HepG2 (cell line): ENCODE results near the gene PLPPR5. TPM values are rescaled to one million over a fixed set of nuclear protein-coding genes. Genes with fewer than 3 reads are reported as not detected.

Source experiments
- ATAC-seq: fragments of 200-7000 bp; cut with Tn5 transposase; 3 replicates; pipeline ENCODE4 v1.9.1; 2020; ENCODE audit warnings: mild to moderate bottlenecking, moderate library complexity
- BruUV-seq: library from RNA; stranded (reverse); fragments of 400-500 nt; replicated peaks from 2 replicates; lab custom pipeline; 2021; lab: Mats Ljungman, UMichigan
- CTCF ChIA-PET: fragments of 300-600 bp; formaldehyde crosslinking; extraction: SDS; loops from one replicate; lab custom pipeline; 2021; ENCODE audit warnings: low total read pairs, inconsistent platforms, low intra/inter-chr PET ratio; lab: Yijun Ruan, JAX
- POLR2A ChIA-PET: fragments of 350-600 bp; sonication (Branson Sonifier 250); formaldehyde crosslinking; loops from one replicate; lab custom pipeline; 2020; ENCODE audit warnings: antibody characterized with exemption, inconsistent platforms; lab: Yijun Ruan, JAX
- DNase-seq: peaks from one replicate; pipeline ENCODE4 v3.0.0-alpha.2; 2015; ENCODE audit warnings: low spot score
- FAIRE-seq: peaks from 3 replicates; lab custom pipeline; 2011; peaks lifted over from hg19 to GRCh38; lab: Jason Lieb, UNC
- H2AFZ ChIP-seq: one replicate; pipeline ENCODE4 v1.6.1; 2011; ENCODE audit warnings: low read length, inconsistent platforms
- H3K27ac ChIP-seq: fragments of 300-600 bp; 3 replicates; pipeline ENCODE4 v1.8.0; 2011; ENCODE audit warnings: mixed run types, mild to moderate bottlenecking, mixed read lengths, low read length, inconsistent platforms; ENCODE audit not compliant: insufficient read depth; ENCODE audit errors: extremely low read length
- H3K27me3 ChIP-seq, 2 experiments: fragments of 200-600 bp in 1 of 2; 2 replicates in 1 of 2; 3 replicates in 1 of 2; pipeline versions ENCODE4 v1.6.0 to v1.8.0; 2011; ENCODE audit warnings: low read length in 2 of 2, mild to moderate bottlenecking in 2 of 2, moderate library complexity in 2 of 2, inconsistent platforms in 1 of 2; ENCODE audit not compliant: insufficient read depth in 2 of 2, control insufficient read depth in 1 of 2
- H3K36me3 ChIP-seq, 2 experiments: fragments of 200-600 bp in 1 of 2; replicated peaks in 1 of 2; 2 replicates in 1 of 2; 3 replicates in 1 of 2; pipeline versions ENCODE4 v1.5.1 to v1.8.0; 2011; ENCODE audit warnings: low read length in 2 of 2, inconsistent platforms in 1 of 2; ENCODE audit not compliant: insufficient read depth in 2 of 2, control insufficient read depth in 1 of 2
- H3K4me1 ChIP-seq: 2 replicates; pipeline ENCODE4 v1.5.1; 2012; ENCODE audit warnings: low read length, inconsistent platforms; ENCODE audit not compliant: insufficient read depth
- H3K4me2 ChIP-seq: 2 replicates; pipeline ENCODE4 v1.6.0; 2011; ENCODE audit warnings: low read depth, low read length, inconsistent platforms
- H3K4me3 ChIP-seq, 3 experiments: fragments of 200-600 bp in 1 of 3; sonication (generic), shearing (Covaris generic) in 1 of 3; replicated peaks in 1 of 3; 2 replicates each; pipeline ENCODE4 v1.5.1; 2011 to 2016; ENCODE audit warnings: low read length in 3 of 3, inconsistent platforms in 2 of 3, low read depth in 2 of 3, mild to moderate bottlenecking in 2 of 3, control low read depth in 1 of 3, mixed read lengths in 1 of 3; ENCODE audit not compliant: insufficient read depth in 1 of 3
- H3K79me2 ChIP-seq: one replicate; pipeline ENCODE4 v1.6.1; 2011; ENCODE audit warnings: low read length, inconsistent platforms; ENCODE audit not compliant: insufficient read depth
- H3K9ac ChIP-seq: 2 replicates; pipeline ENCODE4 v1.6.0; 2011; ENCODE audit warnings: mild to moderate bottlenecking, low read depth, low read length, inconsistent platforms; ENCODE audit not compliant: insufficient read depth
- H3K9me3 ChIP-seq: 2 replicates; pipeline ENCODE4 v1.5.1; 2012; ENCODE audit warnings: mild to moderate bottlenecking, low read length
- H4K20me1 ChIP-seq: 2 replicates; pipeline ENCODE4 v1.6.0; 2011; ENCODE audit warnings: inconsistent platforms, mild to moderate bottlenecking, low read length, moderate library complexity; ENCODE audit not compliant: insufficient read depth
- ARNT ChIP-seq: fragments of 450-650 bp; IDR thresholded peaks from 2 replicates; pipeline ENCODE4 v1.6.1; 2017
- GLI4 ChIP-seq: sonication (generic); formaldehyde crosslinking; IDR thresholded peaks from 2 replicates; pipeline ENCODE4 v1.5.1; 2020; ENCODE audit warnings: missing genetic modification reagents, mild to moderate bottlenecking, moderate library complexity, borderline replicate concordance
- ISX ChIP-seq: sonication (generic); formaldehyde crosslinking; conservative IDR thresholded peaks from 2 replicates; pipeline ENCODE4 v1.5.0; 2020; ENCODE audit warnings: missing genetic modification reagents
- JARID2 ChIP-seq: sonication (generic); formaldehyde crosslinking; IDR thresholded peaks from 2 replicates; pipeline ENCODE4 v1.8.1; 2023; ENCODE audit warnings: missing genetic modification reagents, inconsistent platforms; ENCODE audit not compliant: insufficient replicate concordance
- KAT2B ChIP-seq: fragments of 150-350 bp; IDR thresholded peaks from 2 replicates; pipeline ENCODE4 v1.6.1; 2014; ENCODE audit warnings: low read depth, low read length, borderline replicate concordance
- MZF1 ChIP-seq: sonication (generic); formaldehyde crosslinking; IDR thresholded peaks from 2 replicates; pipeline ENCODE4 v1.8.1; 2023; ENCODE audit warnings: mild to moderate bottlenecking, missing genetic modification reagents, borderline replicate concordance
- POLR2G ChIP-seq: fragments of 200-400 bp; formaldehyde crosslinking; IDR thresholded peaks from 2 replicates; pipeline ENCODE4 v1.6.1; 2018; ENCODE audit warnings: mild to moderate bottlenecking, low read depth, low read length, moderate library complexity
- SRF ChIP-seq: IDR thresholded peaks from 2 replicates; pipeline ENCODE4 v1.6.1; 2011; ENCODE audit warnings: mild to moderate bottlenecking, low read depth, low read length, moderate library complexity
- ZNF160 ChIP-seq: sonication (generic); formaldehyde crosslinking; IDR thresholded peaks from 2 replicates; pipeline ENCODE4 v1.8.0; 2022; ENCODE audit warnings: mild to moderate bottlenecking, inconsistent platforms, missing genetic modification reagents
- ZNF253 ChIP-seq: sonication (generic); formaldehyde crosslinking; IDR thresholded peaks from 2 replicates; pipeline ENCODE4 v1.8.0; 2022; ENCODE audit warnings: mild to moderate bottlenecking, missing genetic modification reagents, borderline replicate concordance
- ZNF30 ChIP-seq: sonication (generic); formaldehyde crosslinking; IDR thresholded peaks from 2 replicates; pipeline ENCODE4 v1.5.0; 2020; ENCODE audit warnings: mild to moderate bottlenecking, missing genetic modification reagents
- WGBS: methylation state at CpG from one replicate; pipeline ENCODE4 v1.1.6; 2017; ENCODE audit warnings: low lambda C conversion rate; 5-methylcytosine and 5-hydroxymethylcytosine counted together
- in situ Hi-C: cut with HindIII; loops from 2 replicates; pipeline ENCODE4 v1.10.0; 2017; ENCODE audit warnings: low pct_unique_long_range_greater_than_20kb; ENCODE audit not compliant: extremely low pct_ligation_motif_present
- intact Hi-C: fragments of 100-400 bp; cut with micrococcal nuclease; formaldehyde crosslinking; loops from one replicate; pipeline ENCODE4 v1.10.0; 2022; ENCODE audit not compliant: unreplicated experiment
- polyA plus RNA-seq, 8 experiments: library from polyadenylated mRNA; depleted of rRNA in 3 of 8; stranded (reverse) in 7 of 8; unstranded in 1 of 8; fragments of >200 nt; fragmentation: Illumina TruSeq in 4 of 8; extraction: Trizol in 4 of 8; gene quantifications; 2 replicates each; pipeline versions ENCODE4 v1.2.1 to v1.2.3, GENCODE V29; 2011 to 2016; ENCODE audit warnings: low read depth in 4 of 8, missing spikeins in 1 of 8, mixed read lengths in 1 of 8; ENCODE audit not compliant: insufficient read depth in 1 of 8
- total RNA-seq, 5 experiments: library from RNA; depleted of rRNA; stranded (reverse); fragments of >200 nt; fragmentation: Illumina TruSeq; extraction: Trizol; gene quantifications; 2 replicates each; pipeline ENCODE4 v1.2.3, GENCODE V29; 2016; ENCODE audit warnings: low read depth in 1 of 5
- TF ChIP-seq, protein P1 (sequence below), 2 experiments: sonication (generic) in 1 of 2; formaldehyde crosslinking in 1 of 2; IDR thresholded peaks; 2 replicates each; pipeline versions ENCODE4 v1.5.1 to v1.6.1; 2011 to 2020; ENCODE audit warnings: borderline replicate concordance in 1 of 2, low read depth in 1 of 2, low read length in 1 of 2, mild to moderate bottlenecking in 1 of 2, missing genetic modification reagents in 1 of 2, moderate library complexity in 1 of 2
- TF ChIP-seq, protein P2 (sequence below): sonication (generic); formaldehyde crosslinking; conservative IDR thresholded peaks from 2 replicates; pipeline ENCODE4 v1.4.0; 2020; ENCODE audit warnings: missing genetic modification reagents
- TF ChIP-seq, protein P3 (sequence below): sonication (generic); formaldehyde crosslinking; IDR thresholded peaks from 2 replicates; pipeline ENCODE4 v1.8.1; 2023; ENCODE audit warnings: mild to moderate bottlenecking, inconsistent platforms, moderate library complexity, missing genetic modification reagents, borderline replicate concordance

PLPPR5 gene
- total and polyA plus RNA-seq, 2 of the 13 experiments (the other 11 are each of a cell fraction or from before 2014, with no cell fraction given), result not detected

DNA sequence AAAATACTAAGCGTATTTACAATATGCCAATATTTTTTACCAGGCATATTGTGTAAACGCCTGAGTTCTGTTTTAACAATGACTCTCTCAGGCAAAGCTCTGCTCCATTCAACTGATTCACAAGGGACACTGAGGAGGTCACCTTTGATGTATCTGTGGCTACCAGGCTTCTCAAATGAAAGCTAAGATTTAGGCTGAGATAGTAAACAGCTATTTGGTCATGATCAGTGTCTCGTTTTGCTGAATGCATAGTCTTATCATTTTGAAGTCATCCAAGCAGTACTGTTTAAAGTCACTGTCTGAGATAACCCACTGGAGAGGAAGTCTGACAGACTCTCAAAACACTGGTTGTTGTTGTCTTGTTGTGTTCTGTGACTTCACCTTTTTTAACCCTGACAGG lies 13.7 kb upstream of the PLPPR5 start:
- POLR2A ChIA-PET, result no interaction called here
- Histone ChIP-seq H3K79me2 (no peaks in the 10 kb centered on the region), H3K4me2 (no peak overlapping the region), H3K36me3 (no peaks in the 10 kb centered on the region), H3K27me3 (no peaks in the 10 kb centered on the region), H3K9me3 (no peaks in the 10 kb centered on the region), H3K27ac (no peak overlapping the region), H3K4me3 (no peak overlapping the region), H2AFZ (no peak overlapping the region), H4K20me1 (no peaks in the 10 kb centered on the region), H3K9ac (no peak overlapping the region), H3K4me1 (no peaks in the 10 kb centered on the region)
- intact Hi-C loops (no loop called here), in situ Hi-C loops (no loop called here)
- 2% methylated on average over 3 of the region's 3 CpGs for WGBS
- no peak for TF ChIP-seq KAT2B
- TF ChIP-seq ZNF30, result no peak
- TF ChIP-seq ZNF160 (CRISPR knock-in tag), result no peak
- TF ChIP-seq SRF, result no peak
- TF ChIP-seq, protein P1, sequence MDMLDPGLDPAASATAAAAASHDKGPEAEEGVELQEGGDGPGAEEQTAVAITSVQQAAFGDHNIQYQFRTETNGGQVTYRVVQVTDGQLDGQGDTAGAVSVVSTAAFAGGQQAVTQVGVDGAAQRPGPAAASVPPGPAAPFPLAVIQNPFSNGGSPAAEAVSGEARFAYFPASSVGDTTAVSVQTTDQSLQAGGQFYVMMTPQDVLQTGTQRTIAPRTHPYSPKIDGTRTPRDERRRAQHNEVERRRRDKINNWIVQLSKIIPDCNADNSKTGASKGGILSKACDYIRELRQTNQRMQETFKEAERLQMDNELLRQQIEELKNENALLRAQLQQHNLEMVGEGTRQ (IDR thresholded peaks at IDR 0.05; ENCODE audit: low read depth, low read length), result no peak
- TF ChIP-seq, protein P1 (CRISPR knock-in tag; IDR thresholded peaks at IDR 0.05; ENCODE audit: borderline replicate concordance), result no peak
- DNase-seq, result no peak
- BruUV-seq, result no TSS peak
- CTCF ChIA-PET, result no interaction called here
- FAIRE-seq, result no peak
- ATAC-seq, result no peak

DNA sequence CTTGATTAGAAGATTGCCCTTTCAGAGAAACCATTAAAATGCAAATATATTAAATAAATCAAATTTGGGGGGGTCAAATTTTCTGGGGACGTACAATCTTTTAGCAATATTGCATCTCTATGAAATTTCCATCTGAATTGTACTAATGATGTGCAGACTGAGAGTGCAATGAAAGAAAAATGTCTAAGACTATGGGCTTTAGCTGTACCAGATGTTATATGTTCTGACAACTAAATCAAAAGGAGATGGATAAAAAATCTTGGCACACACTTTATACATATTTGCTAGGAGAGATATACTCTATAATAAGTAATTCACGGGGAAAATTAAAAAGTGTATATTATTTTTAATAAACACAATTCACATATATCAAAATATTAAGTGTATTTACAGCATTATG lies 13.0 kb upstream of the PLPPR5 start:
- 0% methylated on average over 2 of the region's 2 CpGs for WGBS
- DNase-seq (no peak), ATAC-seq (no peak), FAIRE-seq (no peak)
- Histone ChIP-seq H3K4me3 (no peak overlapping the region), H3K27ac (no peak overlapping the region), H4K20me1 (no peaks in the 10 kb centered on the region), H3K4me1 (no peaks in the 10 kb centered on the region), H2AFZ (no peak overlapping the region), H3K27me3 (no peaks in the 10 kb centered on the region), H3K36me3 (no peaks in the 10 kb centered on the region), H3K9me3 (no peaks in the 10 kb centered on the region), H3K9ac (no peak overlapping the region), H3K79me2 (no peaks in the 10 kb centered on the region), H3K4me2 (no peak overlapping the region)
- intact Hi-C loops, result no loop called here
- TF ChIP-seq, protein P2, sequence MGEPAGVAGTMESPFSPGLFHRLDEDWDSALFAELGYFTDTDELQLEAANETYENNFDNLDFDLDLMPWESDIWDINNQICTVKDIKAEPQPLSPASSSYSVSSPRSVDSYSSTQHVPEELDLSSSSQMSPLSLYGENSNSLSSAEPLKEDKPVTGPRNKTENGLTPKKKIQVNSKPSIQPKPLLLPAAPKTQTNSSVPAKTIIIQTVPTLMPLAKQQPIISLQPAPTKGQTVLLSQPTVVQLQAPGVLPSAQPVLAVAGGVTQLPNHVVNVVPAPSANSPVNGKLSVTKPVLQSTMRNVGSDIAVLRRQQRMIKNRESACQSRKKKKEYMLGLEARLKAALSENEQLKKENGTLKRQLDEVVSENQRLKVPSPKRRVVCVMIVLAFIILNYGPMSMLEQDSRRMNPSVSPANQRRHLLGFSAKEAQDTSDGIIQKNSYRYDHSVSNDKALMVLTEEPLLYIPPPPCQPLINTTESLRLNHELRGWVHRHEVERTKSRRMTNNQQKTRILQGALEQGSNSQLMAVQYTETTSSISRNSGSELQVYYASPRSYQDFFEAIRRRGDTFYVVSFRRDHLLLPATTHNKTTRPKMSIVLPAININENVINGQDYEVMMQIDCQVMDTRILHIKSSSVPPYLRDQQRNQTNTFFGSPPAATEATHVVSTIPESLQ (CRISPR knock-in tag), result no peak
- TF ChIP-seq ARNT, result no peak
- TF ChIP-seq GLI4 (CRISPR knock-in tag), result no peak
- TF ChIP-seq, protein P3, sequence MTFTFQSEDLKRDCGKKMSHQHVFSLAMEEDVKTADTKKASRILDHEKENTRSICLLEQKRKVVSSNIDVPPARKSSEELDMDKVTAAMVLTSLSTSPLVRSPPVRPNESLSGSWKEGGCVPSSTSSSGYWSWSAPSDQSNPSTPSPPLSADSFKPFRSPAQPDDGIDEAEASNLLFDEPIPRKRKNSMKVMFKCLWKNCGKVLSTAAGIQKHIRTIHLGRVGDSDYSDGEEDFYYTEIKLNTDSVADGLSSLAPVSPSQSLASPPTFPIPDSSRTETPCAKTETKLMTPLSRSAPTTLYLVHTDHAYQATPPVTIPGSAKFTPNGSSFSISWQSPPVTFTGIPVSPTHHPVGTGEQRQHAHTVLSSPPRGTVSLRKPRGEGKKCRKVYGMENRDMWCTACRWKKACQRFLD (CRISPR knock-in tag), result no peak
- no peak for TF ChIP-seq POLR2G
- TF ChIP-seq JARID2 (CRISPR knock-in tag), result no peak
- no peak for TF ChIP-seq ZNF253
- TF ChIP-seq MZF1 (CRISPR knock-in tag), result no peak
- no peak for TF ChIP-seq ISX (CRISPR knock-in tag)
- ChIA-PET POLR2A (no interaction called here), CTCF (no interaction called here)
- BruUV-seq, result no TSS peak
- in situ Hi-C loops, result no loop called here
